HepG2 (cell line): ENCODE measurements around the gene ZNF483. TPM values are rescaled to one million over a fixed set of nuclear protein-coding genes. Genes with fewer than 3 reads are reported as not detected.

Experiments
- FOXJ3 ChIP-seq: sonication (generic); formaldehyde crosslinking; IDR thresholded peaks from 2 replicates; pipeline ENCODE4 v1.4.0; 2020; ENCODE audit warnings: missing genetic modification reagents, mild to moderate bottlenecking, borderline replicate concordance
- KDM2A ChIP-seq: sonication (generic); formaldehyde crosslinking; IDR thresholded peaks from 2 replicates; pipeline ENCODE4 v1.4.0; 2020; ENCODE audit warnings: low read depth, missing genetic modification reagents, borderline replicate concordance
- POLR2AphosphoS2 ChIP-seq: IDR thresholded peaks from 2 replicates; pipeline ENCODE4 v1.6.1; 2011; ENCODE audit warnings: low read depth, low read length, improper control_type of control experiment
- RAD51 ChIP-seq: fragments of 450-650 bp; IDR thresholded peaks from 2 replicates; pipeline ENCODE4 v1.6.1; 2016; ENCODE audit warnings: borderline replicate concordance
- RXRA ChIP-seq: sonication (generic); formaldehyde crosslinking; IDR thresholded peaks from 2 replicates; pipeline ENCODE4 v1.5.1; 2020; ENCODE audit warnings: missing genetic modification reagents
- TCF12 ChIP-seq, 2 experiments: fragments of 450-650 bp in 1 of 2; sonication (generic) in 1 of 2; formaldehyde crosslinking in 1 of 2; IDR thresholded peaks; 2 replicates each; pipeline versions ENCODE4 v1.6.1 to v1.8.0; 2017 to 2022; ENCODE audit warnings: antibody characterized with exemption in 1 of 2, mild to moderate bottlenecking in 1 of 2, missing genetic modification reagents in 1 of 2, moderate library complexity in 1 of 2
- ZNF143 ChIP-seq: sonication (generic); formaldehyde crosslinking; IDR thresholded peaks from 2 replicates; pipeline ENCODE4 v1.4.0; 2020; ENCODE audit warnings: missing genetic modification reagents
- ZNF432 ChIP-seq: sonication (generic); formaldehyde crosslinking; IDR thresholded peaks from 2 replicates; pipeline ENCODE4 v1.5.0; 2020; ENCODE audit warnings: missing genetic modification reagents, mild to moderate bottlenecking, borderline replicate concordance
- ZNF446 ChIP-seq: sonication (generic); formaldehyde crosslinking; IDR thresholded peaks from 2 replicates; pipeline ENCODE4 v1.5.0; 2020; ENCODE audit warnings: mild to moderate bottlenecking, missing genetic modification reagents
- ZNF720 ChIP-seq: sonication (generic); formaldehyde crosslinking; IDR thresholded peaks from 2 replicates; pipeline ENCODE4 v1.4.0; 2020; ENCODE audit warnings: missing genetic modification reagents
- polyA plus RNA-seq, 8 experiments: library from polyadenylated mRNA; depleted of rRNA in 3 of 8; stranded (reverse) in 7 of 8; unstranded in 1 of 8; fragments of >200 nt; fragmentation: Illumina TruSeq in 4 of 8; extraction: Trizol in 4 of 8; gene quantifications; 2 replicates each; pipeline versions ENCODE4 v1.2.1 to v1.2.3, GENCODE V29; 2011 to 2016; ENCODE audit warnings: low read depth in 4 of 8, missing spikeins in 1 of 8, mixed read lengths in 1 of 8; ENCODE audit not compliant: insufficient read depth in 1 of 8
- total RNA-seq, 5 experiments: library from RNA; depleted of rRNA; stranded (reverse); fragments of >200 nt; fragmentation: Illumina TruSeq; extraction: Trizol; gene quantifications; 2 replicates each; pipeline ENCODE4 v1.2.3, GENCODE V29; 2016; ENCODE audit warnings: low read depth in 1 of 5
- TF ChIP-seq, protein P1 (sequence below), 2 experiments: IDR thresholded peaks; 2 replicates each; pipeline ENCODE4 v1.6.1; 2011 to 2012; ENCODE audit warnings: low read length in 2 of 2, borderline replicate concordance in 1 of 2, low read depth in 1 of 2, mild to moderate bottlenecking in 1 of 2, moderate library complexity in 1 of 2
- TF ChIP-seq, protein P2 (sequence below): sonication (generic); formaldehyde crosslinking; IDR thresholded peaks from 2 replicates; pipeline ENCODE4 v1.8.1; 2023; ENCODE audit warnings: missing genetic modification reagents, inconsistent platforms, borderline replicate concordance
- TF ChIP-seq, protein P3 (sequence below): IDR thresholded peaks from 2 replicates; pipeline ENCODE4 v1.6.1; 2016; ENCODE audit warnings: control low read depth
- TF ChIP-seq, protein P4 (sequence below): sonication (generic); formaldehyde crosslinking; IDR thresholded peaks from 2 replicates; pipeline ENCODE4 v1.8.1; 2023; ENCODE audit warnings: mild to moderate bottlenecking, moderate library complexity, missing genetic modification reagents
- TF ChIP-seq, protein P5 (sequence below): sonication (generic); formaldehyde crosslinking; IDR thresholded peaks from 2 replicates; pipeline ENCODE4 v1.8.0; 2022; ENCODE audit warnings: mild to moderate bottlenecking, missing genetic modification reagents; ENCODE audit not compliant: insufficient replicate concordance
- TF ChIP-seq, protein P6 (sequence below): sonication (generic); formaldehyde crosslinking; IDR thresholded peaks from 2 replicates; pipeline ENCODE4 v1.4.0; 2020; ENCODE audit warnings: missing genetic modification reagents

Gene ZNF483
- total and polyA plus RNA-seq, 2 of the 13 experiments (the other 11 are each of a cell fraction or from before 2014, with no cell fraction given): 2.0 to 9.5 TPM

DNA sequence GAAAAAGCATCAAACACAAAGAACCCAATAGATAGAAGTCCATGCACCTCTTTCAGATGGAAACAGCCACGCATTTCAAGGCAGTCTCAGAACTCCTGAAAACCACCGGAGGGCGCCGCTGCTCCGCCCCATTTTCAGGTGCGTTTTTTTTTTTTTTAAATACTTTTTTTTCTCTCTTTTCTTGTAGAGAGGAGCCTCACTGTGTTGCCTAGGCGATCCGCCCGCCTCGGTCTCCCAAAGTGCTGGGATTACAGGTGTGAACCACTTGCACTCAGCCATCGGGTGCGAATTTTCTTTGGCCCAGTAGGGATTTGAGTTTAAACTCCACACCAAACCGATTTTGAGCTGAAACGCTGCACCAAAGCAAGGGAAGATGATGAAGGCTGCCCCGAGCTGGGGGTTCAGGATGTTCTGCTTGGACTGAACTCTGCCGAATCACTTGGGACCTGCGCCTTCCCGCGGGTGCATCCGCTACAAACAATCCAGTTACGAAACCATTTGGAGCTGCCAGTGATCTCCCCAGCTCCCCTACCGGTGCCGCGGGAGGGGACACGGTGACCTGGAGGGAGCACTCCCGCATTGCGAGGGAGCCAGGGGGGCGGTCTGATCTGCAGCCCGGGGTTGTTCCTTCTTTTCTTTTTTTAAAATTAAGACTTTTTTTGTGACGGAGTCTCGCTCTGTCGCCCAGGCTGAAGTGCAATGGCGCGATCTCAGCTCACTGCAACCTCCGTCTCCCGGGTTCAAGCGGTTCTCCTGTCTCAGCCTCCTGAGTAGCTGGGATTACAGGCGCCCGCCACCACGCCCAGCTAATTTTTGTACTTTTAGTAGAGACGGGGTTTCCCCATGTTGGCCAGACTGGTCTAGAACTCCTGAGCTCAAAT, 73.1 kb downstream of the ZNF483 start (continued):
- TF ChIP-seq, protein P1, sequence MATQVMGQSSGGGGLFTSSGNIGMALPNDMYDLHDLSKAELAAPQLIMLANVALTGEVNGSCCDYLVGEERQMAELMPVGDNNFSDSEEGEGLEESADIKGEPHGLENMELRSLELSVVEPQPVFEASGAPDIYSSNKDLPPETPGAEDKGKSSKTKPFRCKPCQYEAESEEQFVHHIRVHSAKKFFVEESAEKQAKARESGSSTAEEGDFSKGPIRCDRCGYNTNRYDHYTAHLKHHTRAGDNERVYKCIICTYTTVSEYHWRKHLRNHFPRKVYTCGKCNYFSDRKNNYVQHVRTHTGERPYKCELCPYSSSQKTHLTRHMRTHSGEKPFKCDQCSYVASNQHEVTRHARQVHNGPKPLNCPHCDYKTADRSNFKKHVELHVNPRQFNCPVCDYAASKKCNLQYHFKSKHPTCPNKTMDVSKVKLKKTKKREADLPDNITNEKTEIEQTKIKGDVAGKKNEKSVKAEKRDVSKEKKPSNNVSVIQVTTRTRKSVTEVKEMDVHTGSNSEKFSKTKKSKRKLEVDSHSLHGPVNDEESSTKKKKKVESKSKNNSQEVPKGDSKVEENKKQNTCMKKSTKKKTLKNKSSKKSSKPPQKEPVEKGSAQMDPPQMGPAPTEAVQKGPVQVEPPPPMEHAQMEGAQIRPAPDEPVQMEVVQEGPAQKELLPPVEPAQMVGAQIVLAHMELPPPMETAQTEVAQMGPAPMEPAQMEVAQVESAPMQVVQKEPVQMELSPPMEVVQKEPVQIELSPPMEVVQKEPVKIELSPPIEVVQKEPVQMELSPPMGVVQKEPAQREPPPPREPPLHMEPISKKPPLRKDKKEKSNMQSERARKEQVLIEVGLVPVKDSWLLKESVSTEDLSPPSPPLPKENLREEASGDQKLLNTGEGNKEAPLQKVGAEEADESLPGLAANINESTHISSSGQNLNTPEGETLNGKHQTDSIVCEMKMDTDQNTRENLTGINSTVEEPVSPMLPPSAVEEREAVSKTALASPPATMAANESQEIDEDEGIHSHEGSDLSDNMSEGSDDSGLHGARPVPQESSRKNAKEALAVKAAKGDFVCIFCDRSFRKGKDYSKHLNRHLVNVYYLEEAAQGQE (IDR thresholded peaks at IDR 0.05; ENCODE audit: borderline replicate concordance in 1 of 2, low read depth in 1 of 2, low read length in 2 of 2): no peak
- no peak for TF ChIP-seq RXRA
- TF ChIP-seq, protein P2, sequence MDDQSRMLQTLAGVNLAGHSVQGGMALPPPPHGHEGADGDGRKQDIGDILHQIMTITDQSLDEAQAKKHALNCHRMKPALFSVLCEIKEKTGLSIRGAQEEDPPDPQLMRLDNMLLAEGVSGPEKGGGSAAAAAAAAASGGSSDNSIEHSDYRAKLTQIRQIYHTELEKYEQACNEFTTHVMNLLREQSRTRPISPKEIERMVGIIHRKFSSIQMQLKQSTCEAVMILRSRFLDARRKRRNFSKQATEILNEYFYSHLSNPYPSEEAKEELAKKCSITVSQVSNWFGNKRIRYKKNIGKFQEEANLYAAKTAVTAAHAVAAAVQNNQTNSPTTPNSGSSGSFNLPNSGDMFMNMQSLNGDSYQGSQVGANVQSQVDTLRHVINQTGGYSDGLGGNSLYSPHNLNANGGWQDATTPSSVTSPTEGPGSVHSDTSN (CRISPR knock-in tag): no peak
- TF ChIP-seq ZNF432 (CRISPR knock-in tag): no peak
- TF ChIP-seq ZNF446 (CRISPR knock-in tag): no peak
- TF ChIP-seq, protein P3, sequence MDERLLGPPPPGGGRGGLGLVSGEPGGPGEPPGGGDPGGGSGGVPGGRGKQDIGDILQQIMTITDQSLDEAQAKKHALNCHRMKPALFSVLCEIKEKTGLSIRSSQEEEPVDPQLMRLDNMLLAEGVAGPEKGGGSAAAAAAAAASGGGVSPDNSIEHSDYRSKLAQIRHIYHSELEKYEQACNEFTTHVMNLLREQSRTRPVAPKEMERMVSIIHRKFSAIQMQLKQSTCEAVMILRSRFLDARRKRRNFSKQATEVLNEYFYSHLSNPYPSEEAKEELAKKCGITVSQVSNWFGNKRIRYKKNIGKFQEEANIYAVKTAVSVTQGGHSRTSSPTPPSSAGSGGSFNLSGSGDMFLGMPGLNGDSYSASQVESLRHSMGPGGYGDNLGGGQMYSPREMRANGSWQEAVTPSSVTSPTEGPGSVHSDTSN (CRISPR knock-in tag): no peak
- TF ChIP-seq ZNF720 (CRISPR knock-in tag): no peak
- TF ChIP-seq, protein P4, sequence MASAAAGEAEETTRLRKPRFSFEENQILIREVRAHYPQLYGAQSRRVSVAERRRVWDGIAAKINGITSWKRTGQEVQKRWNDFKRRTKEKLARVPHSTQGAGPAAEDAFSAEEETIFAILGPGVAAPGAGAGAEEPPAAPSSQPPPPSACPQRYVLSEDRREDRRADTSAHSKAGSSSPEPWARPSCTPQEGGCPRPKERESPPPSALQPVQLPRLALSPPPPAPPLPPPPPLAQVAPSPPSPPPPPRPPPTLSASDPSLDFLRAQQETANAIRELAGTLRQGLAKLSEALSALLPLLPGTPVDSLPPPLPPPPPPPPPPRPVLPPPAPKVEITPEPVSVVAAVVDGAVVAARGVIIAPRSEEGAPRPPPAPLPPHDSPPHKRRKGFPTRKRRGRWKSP (CRISPR knock-in tag): no peak
- TF ChIP-seq, protein P5, sequence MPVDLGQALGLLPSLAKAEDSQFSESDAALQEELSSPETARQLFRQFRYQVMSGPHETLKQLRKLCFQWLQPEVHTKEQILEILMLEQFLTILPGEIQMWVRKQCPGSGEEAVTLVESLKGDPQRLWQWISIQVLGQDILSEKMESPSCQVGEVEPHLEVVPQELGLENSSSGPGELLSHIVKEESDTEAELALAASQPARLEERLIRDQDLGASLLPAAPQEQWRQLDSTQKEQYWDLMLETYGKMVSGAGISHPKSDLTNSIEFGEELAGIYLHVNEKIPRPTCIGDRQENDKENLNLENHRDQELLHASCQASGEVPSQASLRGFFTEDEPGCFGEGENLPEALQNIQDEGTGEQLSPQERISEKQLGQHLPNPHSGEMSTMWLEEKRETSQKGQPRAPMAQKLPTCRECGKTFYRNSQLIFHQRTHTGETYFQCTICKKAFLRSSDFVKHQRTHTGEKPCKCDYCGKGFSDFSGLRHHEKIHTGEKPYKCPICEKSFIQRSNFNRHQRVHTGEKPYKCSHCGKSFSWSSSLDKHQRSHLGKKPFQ: no peak
- TF ChIP-seq RAD51: no peak
- no peak for TF ChIP-seq KDM2A (CRISPR knock-in tag)
- TF ChIP-seq FOXJ3 (CRISPR knock-in tag): no peak
- no peak for TF ChIP-seq ZNF143 (CRISPR knock-in tag)
- no peak for TF ChIP-seq POLR2AphosphoS2
- TF ChIP-seq, protein P6, sequence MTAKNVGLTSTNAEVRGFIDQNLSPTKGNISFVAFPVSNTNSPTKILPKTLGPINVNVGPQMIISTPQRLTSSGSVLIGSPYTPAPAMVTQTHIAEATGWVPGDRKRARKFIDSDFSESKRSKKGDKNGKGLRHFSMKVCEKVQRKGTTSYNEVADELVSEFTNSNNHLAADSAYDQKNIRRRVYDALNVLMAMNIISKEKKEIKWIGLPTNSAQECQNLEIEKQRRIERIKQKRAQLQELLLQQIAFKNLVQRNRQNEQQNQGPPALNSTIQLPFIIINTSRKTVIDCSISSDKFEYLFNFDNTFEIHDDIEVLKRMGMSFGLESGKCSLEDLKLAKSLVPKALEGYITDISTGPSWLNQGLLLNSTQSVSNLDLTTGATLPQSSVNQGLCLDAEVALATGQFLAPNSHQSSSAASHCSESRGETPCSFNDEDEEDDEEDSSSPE (CRISPR knock-in tag): no peak
- no peak for TF ChIP-seq TCF12 (IDR thresholded peaks at IDR 0.05)
- TF ChIP-seq TCF12 (CRISPR knock-in tag; IDR thresholded peaks at IDR 0.05): no peak
